HG03097 (cell line): ENCODE measurements around the gene DPH5.
"Not testable (repeated sequence)": the region's sequence is repeated elsewhere in the genome, so short reads cannot be mapped to it uniquely, and the experiment has no call there.

Experiments
- ATAC-seq: cut with Tn5 transposase; IDR thresholded peaks from one replicate; pipeline ENCODE4 v1.9.1; 2021; ENCODE audit not compliant: unreplicated experiment, low FRiP score

DPH5 gene, protein sequence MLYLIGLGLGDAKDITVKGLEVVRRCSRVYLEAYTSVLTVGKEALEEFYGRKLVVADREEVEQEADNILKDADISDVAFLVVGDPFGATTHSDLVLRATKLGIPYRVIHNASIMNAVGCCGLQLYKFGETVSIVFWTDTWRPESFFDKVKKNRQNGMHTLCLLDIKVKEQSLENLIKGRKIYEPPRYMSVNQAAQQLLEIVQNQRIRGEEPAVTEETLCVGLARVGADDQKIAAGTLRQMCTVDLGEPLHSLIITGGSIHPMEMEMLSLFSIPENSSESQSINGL

GRCh38 chr1:101025657-101026429, at the start of gene DPH5:
Gene DPH5, minus strand, starts transcription at chr1:101025784. Its CDS starts 341 bp downstream, at chr1:101025443.
- ATAC-seq, result peak; percentile 77

DNA sequence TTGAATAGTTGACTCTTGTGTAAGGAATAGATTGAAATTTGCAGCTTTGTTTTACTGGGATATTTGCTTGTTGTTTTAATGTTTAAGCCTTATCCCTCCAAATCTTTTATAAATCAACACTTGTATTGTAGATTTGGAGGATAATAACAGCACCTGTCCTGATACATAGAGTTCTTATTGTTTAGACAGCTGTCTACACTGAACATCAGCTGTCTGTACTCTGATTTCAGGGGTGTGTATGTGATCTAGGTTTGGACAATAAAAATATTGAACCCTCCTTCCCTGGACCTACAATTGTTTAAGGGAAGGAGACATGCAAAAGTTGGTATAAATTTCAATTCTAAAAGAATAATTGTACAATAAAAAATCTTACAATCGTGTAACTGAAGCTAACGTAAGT, 48.3 kb upstream of the DPH5 start:
- no peak for ATAC-seq

DNA sequence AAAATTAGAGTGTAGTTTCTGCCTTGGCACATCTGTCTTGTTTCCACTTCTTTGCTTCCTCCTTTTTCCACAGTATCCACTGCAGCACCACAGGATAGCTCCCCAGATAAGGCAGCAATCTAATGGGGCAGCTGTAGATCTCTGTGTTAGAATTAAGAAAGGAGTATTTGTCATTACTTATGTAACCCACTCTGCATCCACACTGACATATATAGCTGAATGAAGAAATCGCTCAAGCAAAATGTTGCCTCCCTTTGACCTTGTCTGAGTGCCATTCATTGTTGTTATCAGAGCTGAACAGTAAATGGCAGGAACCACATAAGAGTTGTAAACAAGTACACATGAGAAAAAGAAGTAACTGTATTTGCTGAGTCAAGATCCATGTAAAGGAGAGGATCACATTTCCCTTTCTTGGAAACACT, 45.9 kb upstream of the DPH5 start:
- ATAC-seq, result no peak

- ATAC-seq, result no peak
These were observed 43.6 kb upstream of the DPH5 start for GRCh38 chr1:101069158-101069557.

DNA sequence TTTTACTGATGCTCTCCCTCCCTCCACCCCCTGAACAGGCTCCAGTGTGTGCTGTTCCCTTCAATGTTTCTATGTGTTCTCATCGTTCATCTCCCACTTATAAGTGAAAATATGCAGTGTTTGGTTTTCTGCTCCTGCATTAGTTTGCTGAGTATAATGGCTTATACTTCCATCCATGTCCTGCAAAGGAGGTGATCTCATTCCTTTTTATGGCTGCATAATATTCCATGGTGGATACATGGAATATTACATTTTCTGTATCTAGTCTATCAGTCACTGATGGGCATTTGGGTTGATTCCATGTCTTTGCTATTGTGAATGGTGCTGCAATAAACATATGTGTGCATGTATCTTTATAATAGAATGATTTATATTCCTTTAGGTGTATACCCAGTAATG, 41.4 kb upstream of the DPH5 start:
- ATAC-seq, result not testable (repeated sequence)

DNA sequence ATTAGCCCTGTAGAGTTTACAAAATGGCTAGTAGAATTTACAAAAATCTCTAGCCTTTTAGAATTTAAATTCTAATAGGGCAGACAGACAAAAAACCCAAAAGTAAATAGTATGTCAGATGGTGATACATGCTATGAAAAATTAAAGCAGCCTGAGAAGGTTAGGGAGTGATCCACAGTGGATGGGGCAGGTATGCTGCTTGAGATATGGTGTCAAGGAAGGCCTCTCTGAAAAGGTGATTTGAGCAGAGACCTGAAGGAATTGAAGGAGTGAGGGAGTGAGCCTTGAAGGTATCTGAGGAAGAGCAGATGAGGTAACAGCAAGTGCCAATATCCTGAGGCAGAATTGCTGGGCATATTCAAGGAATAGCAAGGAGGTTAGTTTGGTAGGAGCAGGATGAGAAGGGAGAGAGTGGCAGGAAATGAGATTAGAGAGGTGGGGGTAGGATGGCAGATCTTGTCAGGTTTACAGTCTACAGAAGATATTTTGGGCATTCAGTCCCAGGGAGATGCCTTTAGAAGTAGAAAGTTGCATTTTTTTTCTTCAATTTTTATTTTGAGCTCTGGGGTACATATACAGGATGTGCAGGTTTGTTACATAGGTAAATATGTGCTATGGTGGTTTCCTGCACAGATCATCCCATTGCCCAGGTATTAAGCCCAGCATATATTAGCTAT, 40.8 kb upstream of the DPH5 start:
- ATAC-seq, result no peak

DNA sequence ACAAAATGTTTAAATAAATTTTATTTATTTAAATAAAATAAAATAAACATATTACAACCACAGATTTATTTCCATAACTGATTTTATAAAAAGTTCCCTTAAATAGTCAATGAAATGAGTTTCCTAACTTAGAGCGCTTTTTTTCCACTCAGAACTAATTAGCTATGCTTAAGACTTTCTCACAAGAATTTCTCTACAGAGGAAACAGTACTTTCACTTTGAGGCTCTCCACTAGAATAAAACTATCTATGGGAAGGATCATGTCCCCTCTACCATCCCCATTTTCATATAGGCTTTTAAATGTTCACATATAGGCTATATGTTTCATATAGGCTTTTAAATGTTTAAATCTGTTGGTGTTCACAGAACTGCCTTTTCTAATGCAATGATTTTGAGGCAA, 40.0 kb upstream of the DPH5 start:
- ATAC-seq, result no peak

DNA sequence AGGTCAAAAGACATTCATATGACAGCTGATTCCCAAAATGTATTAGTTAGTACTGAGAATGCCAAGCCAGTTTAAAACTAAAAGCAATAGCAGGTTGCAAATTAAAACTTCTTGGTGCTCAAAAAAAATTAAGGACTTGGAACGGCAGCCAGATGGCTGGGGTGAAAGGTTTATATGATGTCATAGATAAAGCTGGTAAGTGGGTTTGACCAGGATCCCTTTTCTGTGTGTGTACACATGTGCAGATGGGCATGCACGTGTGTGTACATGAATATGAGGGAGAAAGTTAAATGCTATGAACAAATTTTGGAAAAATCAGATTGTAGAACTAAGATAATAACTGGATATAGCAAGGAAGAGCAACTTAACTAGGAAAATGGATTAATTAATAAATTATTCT, 39.1 kb upstream of the DPH5 start:
- ATAC-seq, result no peak

- ATAC-seq, result no peak
These were observed 35.4 kb upstream of the DPH5 start for GRCh38 chr1:101060992-101061391.

- no peak for ATAC-seq
These were observed 34.5 kb upstream of the DPH5 start for GRCh38 chr1:101059945-101060542.

GRCh38 chr1:101055623-101056022, 30.0 kb upstream of the DPH5 start:
- ATAC-seq, result no peak

- ATAC-seq, result peak; percentile 78
These were observed 26.4 kb upstream of the DPH5 start for GRCh38 chr1:101051688-101052638.

- no peak for ATAC-seq
These were observed 25.3 kb upstream of the DPH5 start for GRCh38 chr1:101050869-101051268.

- no peak for ATAC-seq
These were observed 19.2 kb upstream of the DPH5 start for GRCh38 chr1:101044749-101045148.

GRCh38 chr1:101044259-101044658, 18.7 kb upstream of the DPH5 start:
- ATAC-seq, result no peak

DNA sequence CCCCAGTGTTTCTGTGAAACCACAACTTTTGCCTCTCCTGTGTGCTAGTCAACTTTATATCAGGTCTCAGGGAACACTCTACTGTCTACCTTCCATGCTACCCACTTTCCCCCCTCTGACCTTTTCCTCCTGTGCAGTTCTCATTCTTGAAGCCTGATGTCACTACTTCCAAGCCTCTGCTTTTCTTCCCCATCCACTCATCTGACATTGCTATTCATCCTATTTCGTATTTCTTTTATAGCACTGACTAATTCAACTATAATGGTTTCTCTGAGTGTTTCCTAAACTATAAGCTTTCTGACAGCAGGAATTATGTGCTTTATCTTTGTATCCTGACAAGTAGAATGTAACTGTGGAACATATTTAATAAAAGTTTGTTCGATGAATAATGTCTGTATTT, 18.2 kb upstream of the DPH5 start:
- ATAC-seq, result no peak

- no peak for ATAC-seq
These were observed 15.7 kb upstream of the DPH5 start for GRCh38 chr1:101041300-101041699.

DNA sequence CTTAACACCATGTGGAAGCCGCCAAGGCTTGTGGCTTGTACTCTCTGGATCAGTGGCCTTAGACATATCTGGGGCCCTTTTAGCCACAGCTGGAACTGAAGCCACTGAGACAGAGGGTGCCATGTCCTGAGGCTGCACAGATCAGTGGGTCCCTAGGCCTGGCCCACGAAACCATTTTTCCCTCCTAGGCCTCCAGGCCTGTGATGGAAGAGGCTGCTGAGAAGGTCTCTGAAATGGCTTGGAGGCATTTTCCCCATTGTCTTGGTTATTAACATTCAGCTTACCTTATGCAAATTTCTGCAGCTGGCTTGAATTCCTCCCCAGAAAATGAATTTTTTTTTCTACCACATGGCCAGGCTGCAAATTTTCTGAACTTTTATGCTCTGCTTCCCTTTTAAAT, 15.1 kb upstream of the DPH5 start:
- ATAC-seq, result no peak

- no peak for ATAC-seq
These were observed 13.7 kb upstream of the DPH5 start for GRCh38 chr1:101039245-101039644.

- no peak for ATAC-seq
These were observed 11.7 kb upstream of the DPH5 start for GRCh38 chr1:101037316-101037715.
